ENCODE measurements around the gene GUK1.
"Not testable (repeated sequence)": the region's sequence is repeated elsewhere in the genome, so short reads cannot be mapped to it uniquely, and the experiment has no call there.

The GUK1 gene

DNA sequence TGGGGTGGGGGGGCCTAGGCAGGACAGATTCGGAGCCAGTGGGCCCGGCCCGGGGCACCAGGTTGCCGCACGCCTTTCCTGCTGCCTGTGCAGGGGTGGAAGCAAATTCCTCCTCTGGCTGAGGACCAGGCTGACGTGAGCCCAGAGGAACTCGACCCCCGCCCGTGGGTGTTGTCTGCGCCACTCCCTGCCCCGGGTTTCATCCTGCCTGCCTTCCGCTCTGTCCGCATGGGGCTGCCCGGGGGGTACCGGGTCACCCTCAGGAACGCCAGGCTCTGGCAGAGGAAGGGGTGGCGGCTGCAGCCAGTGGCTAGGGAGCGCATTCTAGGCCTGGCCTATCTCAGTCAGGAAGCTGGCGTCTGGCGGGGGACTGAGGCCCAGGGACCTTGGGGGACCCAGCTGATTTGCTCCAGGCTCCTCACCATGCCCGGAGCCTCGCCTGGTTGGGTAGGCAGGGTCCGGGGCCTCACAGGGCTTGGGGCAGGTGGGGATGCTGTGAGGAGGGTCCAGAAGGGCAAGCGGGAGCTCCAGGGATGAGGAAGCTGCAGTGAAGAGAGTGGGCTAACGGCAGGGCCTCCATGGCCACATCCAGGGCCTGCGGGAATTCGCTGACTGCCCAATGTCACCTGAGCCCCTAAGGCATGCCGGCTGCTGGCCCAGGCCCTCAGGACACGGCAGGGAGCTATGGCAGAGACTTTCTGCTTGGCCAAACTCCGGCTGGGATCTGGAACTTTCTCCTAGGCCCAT lies 23.1 kb downstream of the GUK1 start:
- no peak for DNase-seq (ENCODE audit: low read depth)

DNA sequence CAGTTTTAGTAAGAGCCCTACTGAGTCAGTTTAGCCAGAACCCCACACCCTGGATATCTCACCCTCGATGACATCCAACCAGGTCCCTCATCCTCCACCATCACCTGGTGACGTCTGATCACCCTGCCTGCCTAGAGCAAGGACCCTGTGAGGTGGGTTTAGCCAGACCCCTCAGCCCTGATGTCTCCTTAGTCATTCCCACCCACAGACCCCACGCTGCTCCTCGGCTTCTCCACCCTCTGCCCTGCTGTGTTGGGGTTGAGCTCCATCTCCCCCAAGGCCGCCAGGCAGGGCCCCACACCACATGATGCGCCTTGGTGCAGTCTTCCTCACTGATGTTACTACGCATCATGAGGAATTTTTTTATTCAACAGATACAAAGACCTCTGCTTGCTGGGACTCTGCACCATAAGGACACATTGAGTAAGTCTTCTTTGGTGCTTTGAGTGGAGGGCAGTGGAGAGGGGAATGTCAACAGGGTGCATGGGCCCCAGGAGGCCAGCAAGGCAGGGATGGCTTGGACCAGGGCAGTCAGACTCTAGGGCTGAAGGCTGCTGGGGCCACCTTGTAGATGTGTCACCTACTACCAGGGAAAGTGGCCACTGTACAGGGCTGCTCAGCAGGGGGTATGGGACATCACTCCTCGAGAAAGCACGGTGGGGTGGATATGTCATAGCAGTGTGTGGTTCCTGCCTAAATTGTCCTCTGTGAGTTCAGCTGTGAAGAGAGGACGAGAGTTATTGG lies 23.9 kb downstream of the GUK1 start:
- no peak for DNase-seq (ENCODE audit: low read depth)

DNA sequence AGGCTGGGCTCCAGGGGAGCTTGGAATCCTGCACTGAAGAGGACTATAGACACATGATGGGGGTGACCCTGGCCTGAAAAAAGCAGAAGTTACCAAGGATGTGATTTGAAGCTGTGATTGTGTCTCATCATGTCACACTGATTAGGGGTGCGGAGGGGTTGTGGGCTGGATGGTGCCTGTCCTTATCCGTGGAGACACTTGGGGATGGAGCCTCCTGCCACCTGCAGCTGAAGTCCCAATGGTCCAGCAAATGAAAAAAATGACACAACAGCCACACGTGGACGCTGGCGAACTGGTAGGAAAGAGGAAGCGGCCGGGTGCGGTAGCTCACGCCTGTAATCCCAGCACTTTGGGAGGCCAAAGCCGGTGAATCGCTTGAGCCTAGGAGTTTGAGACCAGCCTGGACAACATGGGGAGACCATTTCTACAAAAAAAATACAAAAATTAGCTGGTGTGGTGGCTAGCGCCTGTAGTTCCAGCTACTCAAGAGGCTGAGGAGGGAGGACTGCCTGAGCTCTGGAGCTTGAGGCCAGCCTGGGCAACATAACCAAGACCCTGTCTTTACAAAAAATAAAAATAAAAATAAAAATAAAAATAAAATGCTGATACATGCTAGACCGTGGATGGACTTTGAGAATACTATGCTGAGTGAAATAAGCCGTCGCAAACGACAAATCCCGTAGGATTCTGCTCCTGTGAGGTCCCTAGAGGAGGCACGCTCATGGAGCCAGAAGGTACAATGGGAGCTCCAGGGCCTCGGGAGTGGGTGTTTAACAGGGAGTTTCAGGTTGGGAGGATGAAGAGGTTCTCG lies 24.7 kb downstream of the GUK1 start:
- no peak for DNase-seq (ENCODE audit: low read depth)

DNA sequence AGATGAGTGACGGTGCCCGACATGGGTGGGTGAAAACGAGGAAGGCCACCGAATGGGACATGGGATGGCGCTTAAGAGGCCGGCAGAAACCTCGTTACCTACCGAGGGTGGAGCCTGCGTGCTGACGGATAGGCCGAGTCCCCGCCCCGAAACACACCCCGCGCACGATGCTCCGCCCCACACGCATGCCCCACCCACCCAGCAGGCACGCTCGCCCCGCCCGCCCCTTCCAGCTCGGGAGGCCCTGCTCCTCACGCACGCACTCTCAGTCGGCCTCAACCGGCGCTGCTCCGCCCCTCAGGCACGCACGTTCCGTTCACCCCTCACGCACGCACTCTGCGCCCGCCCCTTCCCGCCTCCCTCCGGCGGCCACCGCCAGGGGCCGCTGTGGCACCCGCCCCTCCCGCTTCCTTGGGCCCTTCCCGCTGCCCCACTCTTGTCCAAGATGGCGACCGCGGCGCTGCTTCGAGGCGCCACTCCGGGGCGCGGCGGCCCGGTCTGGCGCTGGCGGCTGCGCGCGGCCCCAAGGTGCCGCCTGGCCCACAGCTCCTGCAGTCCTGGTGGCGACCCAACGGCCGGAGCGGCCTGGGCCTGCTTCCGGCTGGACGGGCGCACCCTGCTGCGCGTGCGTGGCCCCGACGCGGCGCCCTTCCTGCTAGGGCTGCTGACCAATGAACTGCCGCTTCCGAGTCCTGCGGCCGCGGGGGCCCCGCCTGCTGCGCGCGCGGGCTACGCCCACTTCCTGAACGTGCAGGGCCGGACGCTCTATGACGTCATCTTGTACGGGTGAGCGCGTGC lies 25.5 kb downstream of the GUK1 start, which contains the start of gene IBA57:
Gene IBA57, plus strand, starts transcription at position 433 of the 798 bp plus-strand sequence. Its CDS starts 13 bp downstream, at position 446.
- peak; percentile 98 for DNase-seq (ENCODE audit: low read depth)

DNA sequence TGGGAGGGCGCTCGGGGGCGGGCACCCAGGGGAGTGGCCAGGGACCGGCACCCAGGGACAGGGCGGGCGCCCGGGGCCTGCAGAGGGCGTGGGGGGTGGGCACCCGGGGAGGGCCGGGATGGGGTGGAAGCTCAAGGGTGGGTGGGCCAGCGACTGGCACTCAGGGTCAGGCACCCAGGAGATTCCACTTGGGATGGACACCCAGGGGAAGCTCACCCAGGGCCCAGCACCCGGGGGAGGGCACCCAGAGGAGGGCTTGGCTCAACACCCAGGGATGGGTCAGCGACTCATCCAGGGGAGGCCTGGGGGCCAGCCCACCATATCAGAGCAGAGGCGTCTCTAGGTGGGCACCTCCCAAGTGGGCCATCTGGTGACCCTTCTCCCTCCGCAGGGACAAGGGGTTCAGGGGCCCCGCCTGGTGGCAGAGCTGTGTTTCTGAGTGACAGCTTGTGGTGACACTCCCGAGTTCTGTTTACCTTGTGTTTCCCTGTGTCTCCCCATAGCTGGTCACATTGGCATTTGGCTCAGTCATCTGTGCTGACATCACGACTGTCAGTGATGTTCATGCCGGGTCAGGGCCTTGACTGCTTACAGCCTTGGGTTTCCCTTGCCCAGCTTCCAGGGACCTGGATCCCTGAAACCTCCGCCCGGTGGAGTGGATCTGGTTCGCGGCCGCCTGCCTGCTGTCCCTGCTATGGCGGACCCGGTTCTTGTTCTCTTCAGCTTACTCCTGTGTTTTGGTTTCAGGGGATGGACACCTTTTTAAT lies 26.3 kb downstream of the GUK1 start:
- DNase-seq (ENCODE audit: low read depth), result no peak

DNA sequence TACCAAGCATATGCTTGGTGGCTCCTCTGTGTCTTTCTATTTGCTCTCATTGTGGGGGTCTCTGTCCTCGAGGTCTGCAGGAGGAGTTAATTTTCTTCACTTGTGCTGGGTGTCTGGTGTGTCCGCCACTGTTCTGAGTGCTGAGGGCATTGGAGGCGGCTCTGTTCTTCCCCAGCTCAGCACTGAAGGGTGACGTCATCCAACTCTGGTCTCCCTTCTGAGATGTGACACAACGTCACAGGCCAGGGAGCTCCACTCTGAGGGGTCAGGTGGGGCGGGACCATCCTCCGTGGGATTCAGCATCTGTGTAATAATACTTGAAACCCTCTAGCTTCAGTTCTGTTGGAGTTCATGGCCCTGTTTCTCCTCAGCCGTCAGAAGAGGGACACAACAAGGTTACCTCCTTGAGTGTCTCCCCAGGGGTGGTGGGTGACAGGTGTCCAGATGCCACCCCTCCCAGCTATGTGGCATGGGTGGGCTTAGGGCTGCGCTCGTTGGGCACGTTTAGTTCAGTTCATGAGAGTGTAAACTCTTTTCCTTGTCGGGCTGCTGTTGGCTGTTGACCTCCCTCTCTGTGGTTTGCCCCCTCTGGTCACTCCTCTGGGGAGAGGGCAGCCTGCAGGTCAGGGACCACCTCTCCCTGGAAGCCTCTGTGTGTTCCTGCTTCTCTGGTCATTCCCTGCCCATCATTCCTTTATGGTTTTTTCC lies 28.6 kb downstream of the GUK1 start:
- no peak for DNase-seq (ENCODE audit: low read depth)

DNA sequence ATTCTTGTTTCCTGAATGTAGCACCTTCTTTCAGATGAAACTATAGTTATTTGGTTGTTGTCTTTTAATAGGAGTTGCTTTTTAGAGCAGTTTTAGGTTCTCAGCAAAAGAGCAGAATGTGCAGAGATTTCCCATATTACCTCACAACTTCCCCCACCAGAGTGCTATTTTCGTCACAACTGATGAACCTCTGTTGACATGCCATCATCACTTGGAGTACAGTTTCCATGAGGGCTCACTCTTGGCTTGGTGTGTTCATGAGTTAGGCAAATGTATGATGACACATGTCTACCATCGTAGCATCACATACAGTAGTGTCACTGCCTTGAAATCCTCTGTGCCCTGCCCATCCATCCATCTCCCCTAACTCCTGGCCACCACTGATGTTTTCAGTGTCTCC lies 29.3 kb downstream of the GUK1 start:
- DNase-seq (ENCODE audit: low read depth), result no peak

DNA sequence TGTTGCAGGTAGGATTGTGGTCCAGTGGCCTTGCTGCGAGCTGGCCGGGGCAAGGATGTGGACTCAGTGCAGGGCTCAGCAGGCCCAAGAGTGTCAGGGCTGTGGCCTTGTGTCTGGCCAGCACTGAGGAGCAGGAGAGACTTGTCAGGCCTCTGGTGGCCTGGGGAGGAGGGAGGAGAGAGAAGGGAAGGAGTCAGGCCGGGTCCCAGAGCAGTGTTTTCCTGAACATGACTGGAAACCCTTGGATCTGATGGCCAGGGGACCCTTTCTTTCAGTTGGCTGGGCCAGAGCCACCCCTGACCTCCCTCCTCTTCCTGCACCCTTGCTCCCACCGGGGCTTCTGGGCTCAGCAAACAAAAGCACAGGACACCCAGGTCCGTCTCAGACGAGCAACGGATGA lies 30.6 kb downstream of the GUK1 start:
- DNase-seq (ENCODE audit: low read depth), result no peak

DNA sequence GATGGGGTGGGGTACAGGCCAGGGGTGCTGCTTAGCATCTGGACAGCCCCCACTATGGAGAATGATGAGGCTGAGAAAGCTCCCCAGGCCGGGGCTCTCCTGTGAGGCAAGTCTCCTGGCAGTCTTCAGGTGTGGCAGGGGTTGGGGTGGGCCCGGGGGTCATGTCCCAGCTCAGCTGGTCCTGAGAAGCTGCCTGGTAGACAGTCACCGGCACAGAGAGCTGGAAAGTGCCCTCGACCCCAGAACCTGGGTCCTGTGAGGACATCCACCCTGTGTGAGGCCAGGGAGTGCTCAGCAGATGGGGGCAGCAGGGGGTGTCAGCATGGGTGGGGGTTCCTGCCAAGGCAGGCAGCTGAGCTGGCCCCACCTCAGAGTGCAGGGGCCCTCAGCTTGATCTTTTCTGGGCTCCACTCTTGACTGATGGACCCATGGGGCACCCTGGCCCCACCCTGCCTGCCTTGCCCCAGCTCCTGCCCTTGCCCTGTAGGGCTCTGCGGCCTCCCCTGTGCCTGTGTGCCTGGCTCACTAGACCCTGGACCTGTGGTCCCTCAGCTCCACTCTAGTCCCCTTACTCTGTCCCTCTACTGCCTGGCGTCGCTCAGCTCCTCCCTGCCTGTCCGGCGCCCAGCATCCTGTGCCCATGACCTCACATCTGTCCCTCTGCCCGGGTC lies 31.3 kb downstream of the GUK1 start:
- no peak for DNase-seq (ENCODE audit: low read depth)

DNA sequence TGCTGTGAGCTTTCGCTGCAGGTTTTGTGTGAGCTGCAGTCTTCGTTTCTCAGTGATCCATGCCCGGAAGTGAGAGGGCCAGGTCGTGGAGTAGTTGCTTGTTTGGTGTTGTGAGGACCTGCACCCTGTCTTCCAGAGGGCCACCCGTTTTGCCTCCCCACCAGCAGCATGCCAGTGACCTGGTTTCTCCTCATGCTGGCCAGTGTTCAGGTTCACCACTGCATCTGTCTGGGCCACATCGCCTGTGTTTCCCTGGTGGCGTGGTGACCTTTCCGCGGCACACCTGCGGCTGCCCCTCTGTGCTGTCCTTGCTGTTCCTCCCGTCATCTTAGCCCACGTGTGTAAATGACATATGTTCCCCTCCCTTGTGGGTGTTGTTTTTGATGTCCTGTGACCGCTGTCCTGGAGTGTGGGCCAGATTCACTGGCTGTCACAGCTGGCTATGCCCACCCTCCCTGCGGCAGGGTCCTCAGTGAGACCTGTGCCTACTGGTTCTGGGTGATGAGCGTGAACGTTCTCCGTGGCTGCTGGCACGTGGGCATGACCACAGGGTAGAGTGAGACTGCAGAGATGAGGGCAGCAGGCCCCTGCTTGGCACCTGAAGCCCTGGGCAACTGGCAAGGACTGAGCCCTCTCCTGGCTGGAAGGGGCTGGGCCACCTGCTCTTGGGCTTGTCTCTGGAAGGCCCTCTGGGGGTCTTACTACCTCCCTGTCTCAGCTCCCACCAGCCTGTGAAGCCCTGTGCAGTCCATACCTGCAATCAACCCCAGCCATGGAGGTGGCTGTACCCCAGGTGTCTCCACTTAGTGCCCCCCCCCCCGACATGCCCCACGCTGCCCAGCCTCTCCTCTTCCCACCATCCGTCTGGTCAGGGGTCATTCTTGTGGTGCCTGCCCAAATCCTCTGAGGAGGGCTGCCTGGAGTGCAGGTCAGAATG lies 32.8 kb downstream of the GUK1 start:
- no peak for DNase-seq (ENCODE audit: low read depth)

DNA sequence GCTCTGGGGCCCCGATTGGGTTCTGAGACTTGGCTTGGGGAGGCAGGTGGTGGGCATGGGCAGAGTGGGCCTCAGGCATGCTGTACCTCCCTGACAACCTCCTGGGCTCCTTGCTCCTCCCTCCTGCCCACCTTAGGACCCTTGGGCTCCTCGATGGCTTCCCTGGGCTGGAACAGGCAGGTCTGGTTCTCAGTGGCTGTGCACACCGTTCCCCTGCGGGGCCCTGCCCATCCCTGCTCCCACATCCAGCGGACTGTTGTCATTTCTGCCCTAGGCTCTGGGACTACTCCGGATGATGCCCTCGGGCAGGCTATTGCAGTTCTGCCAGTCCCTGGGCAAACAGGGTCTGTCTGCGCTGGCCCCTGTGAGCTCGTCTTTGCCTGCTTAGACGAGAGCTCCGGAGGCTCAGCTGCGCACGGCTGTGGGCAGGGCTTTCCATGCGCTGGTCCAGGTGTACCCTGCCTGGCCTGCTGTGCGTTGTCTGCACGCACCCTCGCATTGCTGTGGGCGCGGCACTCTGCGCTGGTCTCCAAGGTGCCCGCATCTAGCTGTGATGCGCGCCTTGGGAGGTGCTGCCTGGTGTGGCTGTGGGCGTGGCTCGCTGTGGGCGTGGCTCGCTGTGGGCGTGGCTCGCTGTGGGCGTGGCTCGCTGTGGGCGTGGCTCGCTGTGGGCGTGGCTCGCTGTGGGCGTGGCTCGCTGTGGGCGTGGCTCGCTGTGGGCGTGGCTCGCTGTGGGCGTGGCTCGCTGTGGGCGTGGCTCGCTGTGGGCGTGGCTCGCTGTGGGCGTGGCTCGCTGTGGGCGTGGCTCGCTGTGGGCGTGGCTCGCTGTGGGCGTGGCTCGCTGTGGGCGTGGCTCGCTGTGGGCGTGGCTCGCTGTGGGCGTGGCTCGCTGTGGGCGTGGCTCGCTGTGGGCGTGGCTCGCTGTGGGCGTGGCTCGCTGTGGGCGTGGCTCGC lies 33.7 kb downstream of the GUK1 start:
- DNase-seq (ENCODE audit: low read depth), result not testable (repeated sequence)

DNA sequence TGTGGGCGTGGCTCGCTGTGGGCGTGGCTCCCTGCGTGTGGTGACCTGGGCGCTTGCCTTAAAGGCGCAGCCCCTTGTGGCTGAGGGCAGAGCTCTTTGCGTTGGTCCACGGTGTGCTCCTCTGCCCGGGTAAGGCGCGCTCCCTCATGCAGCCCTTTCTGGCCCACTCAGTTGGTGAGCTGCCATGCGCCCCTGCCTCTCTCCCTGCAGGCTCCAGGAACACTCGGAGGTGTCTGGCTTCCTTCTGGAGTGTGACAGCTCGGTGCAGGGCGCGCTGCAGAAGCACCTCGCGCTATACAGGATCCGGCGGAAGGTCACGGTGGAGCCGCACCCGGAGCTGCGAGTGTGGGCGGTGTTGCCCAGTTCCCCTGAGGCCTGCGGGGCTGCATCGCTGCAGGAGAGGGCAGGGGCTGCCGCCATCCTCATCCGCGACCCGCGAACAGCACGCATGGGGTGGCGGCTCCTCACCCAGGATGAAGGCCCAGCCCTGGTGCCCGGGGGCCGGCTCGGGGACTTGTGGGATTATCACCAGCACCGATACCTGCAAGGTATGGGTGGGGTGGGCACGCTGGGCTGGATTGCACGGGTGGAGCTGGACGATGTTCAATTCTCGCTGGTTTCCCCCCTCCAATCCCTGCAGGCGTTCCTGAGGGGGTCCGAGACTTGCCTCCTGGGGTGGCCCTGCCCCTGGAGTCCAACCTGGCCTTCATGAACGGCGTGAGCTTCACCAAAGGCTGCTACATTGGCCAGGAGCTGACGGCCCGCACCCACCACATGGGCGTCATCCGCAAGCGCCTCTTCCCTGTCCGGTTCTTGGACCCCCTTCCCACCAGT lies 34.6 kb downstream of the GUK1 start:
- no peak for DNase-seq (ENCODE audit: low read depth)

DNA sequence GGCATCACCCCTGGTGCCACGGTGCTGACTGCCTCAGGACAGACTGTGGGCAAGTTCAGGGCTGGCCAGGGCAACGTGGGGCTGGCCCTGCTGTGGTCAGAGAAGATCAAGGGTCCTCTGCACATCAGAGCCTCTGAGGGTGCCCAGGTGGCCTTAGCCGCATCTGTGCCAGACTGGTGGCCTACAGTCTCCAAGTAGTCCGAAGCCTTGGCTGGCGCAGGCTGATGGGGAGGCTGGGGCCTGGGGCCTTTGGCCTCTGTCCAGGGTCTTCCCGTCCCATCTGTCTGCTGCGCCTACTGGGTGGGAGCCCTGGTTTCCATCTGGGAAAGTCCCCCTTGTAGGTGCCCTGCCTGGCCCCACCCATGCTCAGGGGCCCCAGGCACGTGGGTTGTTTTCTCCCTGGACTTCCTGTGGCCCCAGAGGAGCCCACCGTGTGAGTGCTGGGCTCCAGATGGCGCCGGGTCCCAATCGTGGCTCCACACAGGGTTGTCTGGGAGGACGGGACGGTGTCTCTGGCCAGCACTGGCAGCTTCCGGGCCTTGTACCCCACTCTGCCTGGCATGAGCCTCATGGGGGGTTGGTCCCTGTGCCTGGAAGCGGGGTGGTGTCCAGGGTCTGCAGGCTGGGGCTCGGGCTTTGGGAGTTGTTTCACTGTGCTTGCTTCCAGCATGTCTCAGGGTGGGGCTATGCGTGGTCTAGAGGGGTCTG lies 35.4 kb downstream of the GUK1 start:
- DNase-seq (ENCODE audit: low read depth), result no peak

DNA sequence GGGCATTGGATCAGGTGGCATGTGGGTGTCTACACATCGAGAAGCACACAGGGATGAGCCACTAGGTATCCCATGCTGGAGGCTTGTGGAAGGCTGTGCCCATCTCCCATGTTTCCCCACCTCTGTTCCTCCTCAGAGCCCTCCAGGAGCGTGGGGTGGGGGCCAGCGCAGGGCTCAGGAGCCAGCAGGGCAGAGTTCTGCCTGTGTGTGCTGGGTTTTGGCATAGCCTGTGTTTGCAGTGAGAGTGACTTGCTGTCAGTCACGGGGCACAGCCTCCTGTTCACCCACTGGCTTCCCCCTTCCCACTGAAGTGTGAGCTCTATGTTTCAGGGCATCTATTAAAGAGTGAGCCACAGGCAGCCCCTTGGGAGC lies 35.9 kb downstream of the GUK1 start:
- DNase-seq (ENCODE audit: low read depth), result no peak

DNA sequence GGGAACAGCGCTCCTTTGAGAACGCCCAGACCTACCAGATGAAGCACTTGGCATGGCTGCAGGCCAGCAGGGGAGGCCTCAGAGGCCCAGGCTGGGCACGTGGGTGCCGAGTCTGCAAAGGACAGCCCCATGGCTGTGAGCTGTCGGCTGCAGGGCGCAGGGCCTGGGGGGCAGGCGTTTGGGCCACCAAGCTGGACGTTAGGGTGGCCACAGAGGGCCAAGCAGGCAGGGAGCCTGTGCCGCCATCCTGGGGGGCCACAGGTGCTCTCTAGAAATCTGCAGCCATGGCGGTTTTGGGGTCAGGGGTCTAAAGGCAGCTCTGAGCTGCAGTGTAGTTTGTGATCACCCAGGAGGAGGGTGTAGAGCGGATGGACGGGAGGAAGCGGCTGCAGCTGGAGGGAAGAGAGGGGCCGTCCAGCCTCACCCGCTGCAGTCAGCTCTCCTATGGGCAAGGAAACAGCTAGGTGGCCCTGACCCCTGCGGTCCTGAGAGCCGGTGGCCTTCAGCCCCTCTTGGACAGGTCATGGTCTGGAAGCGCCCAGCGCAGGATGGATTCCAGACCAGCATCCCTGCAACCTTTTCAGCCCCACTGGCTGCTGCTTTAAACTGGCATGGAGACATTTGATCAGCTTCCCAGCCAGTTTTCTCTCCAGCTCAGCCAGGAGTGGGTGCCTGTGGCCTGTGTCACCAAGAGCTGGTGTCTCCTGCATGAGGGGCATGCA lies 36.5 kb downstream of the GUK1 start:
- no peak for DNase-seq (ENCODE audit: low read depth)

DNA sequence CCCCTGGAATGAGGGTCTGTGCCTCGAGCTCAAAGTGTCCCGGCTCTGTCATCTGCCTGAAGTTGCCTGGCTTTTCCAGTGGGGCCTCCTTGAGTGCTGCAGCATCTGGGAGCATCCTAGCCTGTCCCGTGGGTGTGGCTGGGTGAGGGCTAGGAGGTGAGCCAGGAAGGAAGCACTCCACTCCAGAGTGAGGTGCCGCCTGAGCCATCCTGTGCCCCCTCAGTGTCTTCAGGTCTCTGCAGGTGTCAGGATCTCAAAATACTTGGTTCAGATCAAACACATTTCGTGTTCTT lies 37.0 kb downstream of the GUK1 start:
- DNase-seq (ENCODE audit: low read depth), result no peak
